Measurements from ENCODE around the gene LRRC3C. TPM values are rescaled to one million over a fixed set of nuclear protein-coding genes. Genes with fewer than 3 reads are reported as not detected.
A peak's percentile ranks its signal among the peaks of the same experiment; 100 is the strongest.
"Not testable (repeated sequence)": the region's sequence is repeated elsewhere in the genome, so short reads cannot be mapped to it uniquely, and the experiment has no call there.

LRRC3C gene
- total and polyA plus RNA-seq, 7 donors: 0.07 TPM; not detected in 6

DNA sequence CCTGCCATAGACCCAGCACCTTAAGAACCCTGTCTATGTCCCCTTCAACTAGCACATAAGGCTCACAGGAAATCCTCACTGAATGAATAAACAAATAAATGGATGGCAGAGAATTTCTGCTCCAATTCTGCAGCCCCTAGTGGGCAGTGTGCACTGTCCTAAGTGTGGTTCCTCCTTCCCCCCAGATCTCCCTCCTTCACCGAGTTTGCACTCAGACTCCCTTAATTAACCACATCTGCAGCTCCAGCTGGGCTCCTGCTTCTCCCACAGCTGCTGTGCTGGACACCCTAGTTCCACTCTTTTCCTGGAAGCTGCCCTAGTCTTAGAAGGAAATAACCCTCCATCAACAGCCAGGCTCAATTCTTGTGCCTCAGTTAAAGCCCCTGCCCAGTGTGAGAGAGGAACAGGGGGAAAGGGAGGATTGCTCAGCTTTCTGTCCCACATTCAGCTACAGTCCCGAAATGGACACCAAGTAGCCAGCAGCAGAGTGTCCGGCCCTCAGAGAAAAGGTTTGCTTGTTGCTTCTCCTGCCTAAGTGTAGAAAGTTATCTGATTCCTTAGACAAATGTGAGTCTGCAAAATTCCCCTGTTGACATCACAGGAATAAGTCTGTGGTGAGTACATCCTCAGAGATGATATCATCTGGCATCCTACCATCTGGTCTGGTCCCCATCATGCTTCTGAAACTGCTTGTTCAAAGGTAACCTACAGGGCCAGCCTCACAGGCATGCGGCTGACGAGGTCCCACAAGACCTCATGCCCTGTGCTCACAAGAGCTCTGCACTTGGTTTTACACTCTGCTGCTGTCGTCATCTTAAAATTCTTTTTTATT, 12.3 kb downstream of the LRRC3C start:
- H3K9me3 ChIP-seq: no peaks in the 10 kb centered on the region
- DNase-seq: no peak
- H3K4me1 ChIP-seq: peaks cover 0 to 16% (median 12%) of the 10 kb centered on the region in 4 donors
- H3K36me3 ChIP-seq: no peaks in the 10 kb centered on the region
- H3K4me3 ChIP-seq: no peak overlapping the region
- no peaks in the 10 kb centered on the region for H3K27me3 ChIP-seq
- WGBS, 2 donors: 48 to 73% methylated on average over 6 of the region's 6 CpGs
- intact Hi-C loops (cut with DNase I): no loop called here
- TF ChIP-seq CTCF (IDR thresholded peaks at IDR 0.05): no peak
- peak in 3 of 4 donors; percentile 12 to 58 (median 39) for TF ChIP-seq POLR2AphosphoS5 (IDR thresholded peaks at IDR 0.05)
- H3K27ac ChIP-seq: peak overlapping the region in 2 of 4 donors; percentile 45 to 81

GRCh38 chr17:39943702-39944392, 16.3 kb downstream of the LRRC3C start:
- Histone ChIP-seq H3K9me3 (no peaks in the 10 kb centered on the region), H3K27ac (no peak overlapping the region), H3K36me3 (no peaks in the 10 kb centered on the region), H3K4me3 (no peak overlapping the region), H3K27me3 (no peaks in the 10 kb centered on the region), H3K4me1 (peaks cover 0 to 16% (median 12%) of the 10 kb centered on the region in 4 donors)
- DNase-seq: no peak
- WGBS, 2 donors: 87 to 90% methylated on average over 14 of the region's 14 CpGs
- intact Hi-C loops (cut with DNase I): no loop called here
- no peak for TF ChIP-seq CTCF (IDR thresholded peaks at IDR 0.05)
- TF ChIP-seq EP300 (IDR thresholded peaks at IDR 0.05): no peak
- TF ChIP-seq POLR2A (IDR thresholded peaks at IDR 0.05): no peak

GRCh38 chr17:39944393-39944711, 16.8 kb downstream of the LRRC3C start:
- TF ChIP-seq POLR2AphosphoS5 (IDR thresholded peaks at IDR 0.05) (no peak), POLR2A (IDR thresholded peaks at IDR 0.05) (no peak), CTCF (IDR thresholded peaks at IDR 0.05) (no peak), EP300 (IDR thresholded peaks at IDR 0.05) (no peak)
- Histone ChIP-seq H3K4me1 (peaks cover 0 to 11% (median 10%) of the 10 kb centered on the region in 4 donors), H3K27me3 (no peaks in the 10 kb centered on the region), H3K36me3 (no peaks in the 10 kb centered on the region), H3K9me3 (no peaks in the 10 kb centered on the region), H3K27ac (no peak overlapping the region), H3K4me3 (no peak overlapping the region)
- no peak for DNase-seq
- intact Hi-C loops (cut with DNase I): no loop called here
- 79 to 86% methylated on average over 16 of the region's 16 CpGs for WGBS, 2 donors

DNA sequence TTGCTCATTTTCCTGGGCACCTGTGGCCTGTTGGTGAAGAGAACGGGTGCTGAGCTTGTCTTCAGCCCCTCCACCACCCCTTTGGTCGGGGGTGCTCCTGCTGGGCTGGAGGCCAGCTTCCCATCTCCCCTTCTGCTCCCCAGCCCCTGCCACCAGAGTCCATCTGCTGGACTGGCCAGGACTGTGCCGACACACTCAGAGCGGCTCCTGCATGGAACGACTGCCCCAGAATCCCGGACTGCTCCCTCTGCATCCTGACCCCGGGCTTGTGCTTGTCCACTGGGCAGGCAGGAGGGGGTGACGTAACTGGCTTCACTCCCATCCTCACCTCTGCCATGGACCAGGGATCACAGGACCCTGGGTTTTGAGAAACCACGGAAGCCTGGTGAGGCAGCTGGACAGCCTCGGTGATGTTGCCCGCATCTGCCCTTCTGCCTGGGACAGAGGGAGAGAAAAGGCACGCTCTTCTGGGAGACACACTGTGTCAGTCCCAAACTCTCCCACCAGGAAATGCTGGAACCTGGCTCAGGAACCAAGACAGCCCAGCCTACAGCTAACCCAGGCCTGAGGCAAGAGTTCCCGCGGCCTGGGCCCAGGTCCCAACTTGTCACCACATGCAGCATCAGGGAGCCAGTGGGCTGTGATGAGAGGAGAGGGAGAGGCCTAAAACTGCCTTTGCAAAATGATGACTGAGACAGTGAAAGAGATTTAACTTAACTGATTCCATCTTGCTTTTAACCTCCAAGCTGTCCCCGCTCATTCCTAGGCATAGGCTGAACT, 19.2 kb downstream of the LRRC3C start:
- H3K27ac ChIP-seq: no peak overlapping the region
- no peaks in the 10 kb centered on the region for H3K36me3 ChIP-seq
- H3K4me3 ChIP-seq: no peak overlapping the region
- H3K4me1 ChIP-seq: no peaks in the 10 kb centered on the region
- H3K9me3 ChIP-seq: no peaks in the 10 kb centered on the region
- no peaks in the 10 kb centered on the region for H3K27me3 ChIP-seq
- WGBS, 2 donors: 87 to 89% methylated on average over 15 of the region's 15 CpGs
- intact Hi-C loops (cut with DNase I): no loop called here
- no peak for DNase-seq
- TF ChIP-seq POLR2AphosphoS5 (IDR thresholded peaks at IDR 0.05): no peak
- no peak for TF ChIP-seq CTCF (IDR thresholded peaks at IDR 0.05)
- TF ChIP-seq POLR2A (IDR thresholded peaks at IDR 0.05): no peak
- TF ChIP-seq EP300 (IDR thresholded peaks at IDR 0.05): no peak

DNA sequence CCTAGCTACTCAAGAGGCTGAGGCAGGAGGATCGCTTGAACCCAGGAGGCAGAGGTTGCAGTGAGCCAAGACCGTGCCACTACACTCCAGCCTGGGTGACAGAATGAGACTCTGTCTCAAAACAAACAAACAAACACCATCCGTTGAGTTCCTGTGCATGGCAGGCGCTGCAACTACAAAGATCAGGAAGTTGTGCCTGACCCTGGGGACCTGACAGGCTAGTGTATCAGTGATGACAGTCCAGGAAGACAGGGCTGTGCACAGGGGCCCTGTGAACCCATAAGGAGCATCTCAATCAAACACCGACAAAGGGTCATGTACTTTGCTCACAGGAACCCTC, 20.9 kb downstream of the LRRC3C start:
- H3K36me3 ChIP-seq; DNase-seq; intact Hi-C loops (cut with DNase I); H3K4me1 ChIP-seq; H3K9me3 ChIP-seq; H3K27me3 ChIP-seq; H3K4me3 ChIP-seq; H3K27ac ChIP-seq: not testable (repeated sequence)
- 58 to 80% methylated on average over 5 of the region's 5 CpGs for WGBS, 2 donors

All from sigmoid colon (tissue), 7 donors.